Large intestine (tissue), 12 donors: Measurements from ENCODE around the gene ACVRL1. TPM values are rescaled to one million over a fixed set of nuclear protein-coding genes. Genes with fewer than 3 reads are reported as not detected.
A peak's percentile ranks its signal among the peaks of the same experiment; 100 is the strongest.

Experiments used
- DNase-seq, 2 donors: peaks; one replicate each; pipeline versions ENCODE4 v3.0.0 to v3.0.0-alpha.2; 2013
- H3K27ac ChIP-seq: one replicate; pipeline ENCODE4 v1.5.1; 2013; ENCODE audit warnings: low read length
- H3K27me3 ChIP-seq: 2 replicates; pipeline ENCODE4 v1.6.1; 2013; ENCODE audit warnings: low read length; ENCODE audit not compliant: control insufficient read depth, insufficient read depth
- H3K36me3 ChIP-seq: 2 replicates; pipeline ENCODE4 v1.6.1; 2013; ENCODE audit warnings: low read length; ENCODE audit not compliant: control insufficient read depth, insufficient read depth
- H3K4me1 ChIP-seq: one replicate; pipeline ENCODE4 v1.6.1; 2013; ENCODE audit warnings: low read length; ENCODE audit not compliant: control insufficient read depth, insufficient read depth
- H3K4me3 ChIP-seq: one replicate; pipeline ENCODE4 v1.5.1; 2013; ENCODE audit warnings: low read length
- H3K9me3 ChIP-seq: one replicate; pipeline ENCODE4 v1.6.1; 2013; ENCODE audit warnings: mild to moderate bottlenecking, low read depth, low read length, moderate library complexity; ENCODE audit not compliant: control insufficient read depth
- WGBS: methylation state at CpG from one replicate; pipeline ENCODE4 v1.1.5; 2013; ENCODE audit warnings: low lambda C conversion rate; ENCODE audit not compliant: insufficient coverage; 5-methylcytosine and 5-hydroxymethylcytosine counted together
- long read RNA-seq, 11 donors: transcript quantifications; one replicate each; lab custom pipeline, GENCODE V29; 2026
- polyA plus RNA-seq: library from polyadenylated mRNA; unstranded; fragments of 120-200 nt; gene quantifications from one replicate; pipeline ENCODE4 v1.2.1, GENCODE V29; 2013

The ACVRL1 gene
- polyA plus RNA-seq: 17.7 TPM
- long read RNA-seq, donor 1, partial matches to known transcripts: 0 of 2 reads
- long read RNA-seq, donor 1, other reads (novel, unspliced or antisense): 0 of 2 reads
- long read RNA-seq, donor 2, full-length matches to known transcripts: 5 of 5 reads
- long read RNA-seq, donor 2, partial matches to known transcripts: 0 of 5 reads
- long read RNA-seq, donor 2, other reads (novel, unspliced or antisense): 0 of 5 reads
- long read RNA-seq, donor 3: 0 reads
- long read RNA-seq, donor 4: 0 reads
- long read RNA-seq, donor 5, full-length matches to known transcripts: 5 of 14 reads
- long read RNA-seq, donor 5, partial matches to known transcripts: 9 of 14 reads
- long read RNA-seq, donor 5, other reads (novel, unspliced or antisense): 0 of 14 reads
- long read RNA-seq, donor 6, partial matches to known transcripts: 0 of 2 reads
- long read RNA-seq, donor 6, other reads (novel, unspliced or antisense): 0 of 2 reads
- long read RNA-seq, donor 7, partial matches to known transcripts: 0 of 3 reads
- long read RNA-seq, donor 7, other reads (novel, unspliced or antisense): 0 of 3 reads
- long read RNA-seq, donor 8, full-length matches to known transcripts: 6 of 6 reads
- long read RNA-seq, donor 8, partial matches to known transcripts: 0 of 6 reads
- long read RNA-seq, donor 8, other reads (novel, unspliced or antisense): 0 of 6 reads
- long read RNA-seq, donor 9, partial matches to known transcripts: 0 of 3 reads
- long read RNA-seq, donor 9, other reads (novel, unspliced or antisense): 0 of 3 reads
- long read RNA-seq, donor 10, full-length matches to known transcripts: 2 of 8 reads
- long read RNA-seq, donor 10, partial matches to known transcripts: 6 of 8 reads
- long read RNA-seq, donor 10, other reads (novel, unspliced or antisense): 0 of 8 reads
- long read RNA-seq, donor 11, full-length matches to known transcripts: 9 of 9 reads
- long read RNA-seq, donor 11, partial matches to known transcripts: 0 of 9 reads
- long read RNA-seq, donor 11, other reads (novel, unspliced or antisense): 0 of 9 reads

DNA sequence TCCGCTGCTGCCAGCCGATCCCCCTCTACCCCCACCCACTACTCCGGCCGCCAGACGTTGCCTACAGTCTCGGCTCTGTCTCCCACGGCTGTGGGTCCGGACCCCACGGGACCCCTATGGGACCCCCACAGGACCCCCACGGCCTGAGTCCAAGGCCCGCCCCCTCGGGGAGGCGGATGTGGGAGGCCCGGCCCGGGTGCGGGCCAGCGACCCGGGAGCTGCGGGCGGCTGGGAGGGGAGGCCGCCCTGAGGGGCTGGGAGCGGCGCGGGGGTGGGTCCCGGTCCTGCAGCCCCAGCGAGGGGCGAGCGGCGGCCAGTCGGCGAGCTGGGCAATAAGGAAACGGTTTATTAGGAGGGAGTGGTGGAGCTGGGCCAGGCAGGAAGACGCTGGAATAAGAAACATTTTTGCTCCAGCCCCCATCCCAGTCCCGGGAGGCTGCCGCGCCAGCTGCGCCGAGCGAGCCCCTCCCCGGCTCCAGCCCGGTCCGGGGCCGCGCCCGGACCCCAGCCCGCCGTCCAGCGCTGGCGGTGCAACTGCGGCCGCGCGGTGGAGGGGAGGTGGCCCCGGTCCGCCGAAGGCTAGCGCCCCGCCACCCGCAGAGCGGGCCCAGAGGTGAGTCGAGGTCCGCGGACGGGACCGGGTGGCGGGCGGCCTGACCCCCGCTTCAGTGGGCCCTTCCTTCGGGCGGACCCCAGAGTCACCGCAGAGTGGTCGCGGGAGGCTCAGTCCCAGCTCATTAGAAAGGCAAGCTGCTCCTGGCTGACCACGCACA is at the start of gene ACVRL1:
Gene ACVRL1 (plus strand): TSS at position 422 of the 773 bp plus-strand sequence. CDS start 4,971 bp downstream, outside the sequence.
- peaks cover 3% of the 10 kb centered on the region for H3K9me3 ChIP-seq
- WGBS: no CpG with 5 or more reads among the region's 74 CpGs
- peak within 1 kb of the TSS; percentile 38 for H3K4me3 ChIP-seq
- peak within 1 kb of the TSS; percentile 55 for H3K27ac ChIP-seq
- peaks cover 12% of the 10 kb centered on the region for H3K4me1 ChIP-seq
- peaks cover 11% of the 10 kb centered on the region for H3K27me3 ChIP-seq
- DNase-seq: peak; percentile 43 to 62
- H3K36me3 ChIP-seq: no peaks in the 10 kb centered on the region

DNA sequence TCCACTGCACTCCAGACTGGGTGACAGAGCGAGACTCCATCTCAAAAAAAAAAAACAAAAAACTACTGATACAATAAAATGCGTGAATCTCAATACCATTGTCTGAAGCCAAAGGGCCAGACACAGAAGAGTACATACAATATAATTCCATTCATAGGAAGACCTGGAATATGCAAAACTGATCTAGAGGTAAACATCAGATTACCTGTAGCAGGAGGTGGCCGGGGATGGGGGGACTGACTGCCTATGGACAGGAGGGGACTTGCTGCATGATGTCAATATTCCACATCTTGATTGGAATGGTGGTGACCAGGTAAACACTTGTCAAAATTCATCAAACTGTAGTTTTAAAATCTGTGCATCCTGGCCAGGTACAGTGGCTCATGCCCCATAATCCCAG is 46.3 kb upstream of the ACVRL1 start:
- no peaks in the 10 kb centered on the region for H3K36me3 ChIP-seq
- 100% methylated on average over 2 of the region's 3 CpGs for WGBS
- no peak overlapping the region for H3K27ac ChIP-seq
- peaks cover 15% of the 10 kb centered on the region for H3K27me3 ChIP-seq
- DNase-seq: no peak
- H3K4me1 ChIP-seq: peaks cover 31% of the 10 kb centered on the region
- peaks cover 3% of the 10 kb centered on the region for H3K9me3 ChIP-seq
- H3K4me3 ChIP-seq: no peak overlapping the region

DNA sequence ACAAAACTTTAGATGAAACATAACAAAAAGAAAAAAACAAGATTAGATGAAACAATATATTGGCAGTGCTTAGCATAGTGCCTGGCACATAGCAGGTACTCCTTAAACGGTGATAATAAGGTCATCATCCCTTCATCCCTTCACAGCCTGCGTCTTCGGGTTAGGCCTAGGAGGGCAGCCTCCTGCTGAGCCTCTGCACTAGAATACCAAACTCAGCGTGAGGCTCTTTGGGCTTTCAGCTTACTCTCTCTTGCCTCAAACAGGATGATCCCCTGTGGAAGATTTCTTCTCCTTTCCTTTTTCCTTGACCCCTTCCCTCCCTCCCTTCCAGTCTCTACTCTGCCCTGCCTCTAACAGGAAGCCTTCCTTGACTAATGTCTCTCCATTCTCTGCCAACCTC is 44.4 kb upstream of the ACVRL1 start:
- Histone ChIP-seq H3K27ac (no peak overlapping the region), H3K36me3 (no peaks in the 10 kb centered on the region), H3K4me1 (peaks cover 32% of the 10 kb centered on the region), H3K4me3 (no peak overlapping the region), H3K9me3 (peaks cover 3% of the 10 kb centered on the region), H3K27me3 (peaks cover under 1% of the 10 kb centered on the region)
- no peak for DNase-seq
- WGBS: no CpG with 5 or more reads among the region's 4 CpGs

DNA sequence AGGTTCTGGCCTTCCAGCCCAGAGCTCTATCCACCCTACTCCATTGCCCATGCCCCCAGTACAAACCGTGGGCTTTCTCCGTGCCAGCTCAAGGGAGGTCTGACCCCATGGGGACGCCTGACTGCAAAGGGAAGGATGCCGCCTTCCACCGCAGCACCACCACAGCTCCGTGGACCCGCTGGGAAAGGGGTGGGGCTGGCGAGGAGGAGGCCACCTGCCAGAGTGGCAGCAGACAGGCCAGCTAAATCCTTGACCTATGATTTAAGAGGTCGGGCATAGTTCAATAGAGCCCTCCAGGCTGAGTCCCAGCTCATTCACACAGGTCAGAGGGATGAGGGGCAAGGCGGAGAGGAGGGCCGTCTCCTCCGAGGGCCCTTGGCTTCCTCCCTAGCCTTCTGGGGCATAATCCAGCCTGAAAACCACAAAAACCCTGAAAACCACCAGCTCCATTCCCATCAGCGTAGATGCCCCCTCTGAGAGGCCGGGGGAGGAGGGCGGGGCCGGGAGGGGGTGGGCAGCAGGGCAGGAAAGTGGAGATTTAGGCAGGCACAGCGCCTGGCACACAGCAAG is 43.9 kb upstream of the ACVRL1 start:
- no peak overlapping the region for H3K27ac ChIP-seq
- peaks cover 3% of the 10 kb centered on the region for H3K9me3 ChIP-seq
- peaks cover 6% of the 10 kb centered on the region for H3K27me3 ChIP-seq
- whole genome bisulfite sequencing: no CpG with 5 or more reads among the region's 17 CpGs
- no peak for DNase-seq
- peaks cover 32% of the 10 kb centered on the region for H3K4me1 ChIP-seq
- H3K36me3 ChIP-seq: no peaks in the 10 kb centered on the region
- peak overlapping the region; percentile 19 for H3K4me3 ChIP-seq

DNA sequence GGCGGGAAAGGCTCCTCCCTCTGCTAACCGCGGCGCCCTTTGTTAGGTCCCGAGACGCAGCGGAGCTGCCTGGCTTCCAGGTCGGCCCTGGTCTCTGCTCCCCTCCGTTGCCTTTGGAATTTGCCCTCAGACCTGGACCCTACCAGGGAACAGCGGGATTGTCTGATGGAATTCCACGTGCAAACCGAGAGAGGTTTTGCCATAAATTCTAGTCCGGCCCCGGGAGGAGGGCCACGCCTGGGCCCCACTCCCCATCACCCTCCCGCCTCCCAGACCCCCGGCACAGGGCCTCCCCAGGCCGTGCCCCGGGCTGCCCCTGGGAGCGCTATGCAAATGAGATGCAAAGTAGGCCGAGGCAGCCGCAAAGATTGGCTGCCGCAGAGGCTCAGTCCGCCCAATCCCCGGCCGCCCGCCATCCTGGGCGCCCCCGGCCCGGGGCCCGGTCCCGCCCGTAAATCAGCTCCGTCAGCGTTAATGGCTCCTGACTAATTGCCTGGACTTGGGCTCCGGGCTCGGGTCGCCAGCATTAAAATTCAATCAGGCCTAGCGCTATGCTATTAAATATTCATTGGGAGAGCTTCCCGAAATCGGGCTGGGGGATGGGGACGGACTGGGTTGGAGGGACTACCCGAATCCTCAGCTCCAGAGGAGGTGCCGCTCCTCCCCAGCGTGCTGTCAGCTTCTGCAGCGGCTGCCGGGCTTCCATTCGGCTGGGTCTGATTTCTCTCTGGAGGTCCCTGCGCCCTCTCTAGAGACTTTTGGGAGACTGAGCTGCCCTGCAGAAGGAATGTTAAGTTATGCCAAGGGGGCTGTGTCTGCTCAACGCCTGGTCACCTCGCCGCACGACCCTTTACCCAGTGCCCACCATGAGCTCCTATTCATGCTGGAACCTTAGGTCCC is 43.1 kb upstream of the ACVRL1 start:
- Histone ChIP-seq H3K4me1 (peaks cover 39% of the 10 kb centered on the region), H3K27me3 (peaks cover 13% of the 10 kb centered on the region), H3K27ac (no peak overlapping the region), H3K4me3 (peak overlapping the region; percentile 19), H3K9me3 (peaks cover 3% of the 10 kb centered on the region), H3K36me3 (no peaks in the 10 kb centered on the region)
- WGBS: no CpG with 5 or more reads among the region's 53 CpGs
- peak; percentile 74 to 90 for DNase-seq

DNA sequence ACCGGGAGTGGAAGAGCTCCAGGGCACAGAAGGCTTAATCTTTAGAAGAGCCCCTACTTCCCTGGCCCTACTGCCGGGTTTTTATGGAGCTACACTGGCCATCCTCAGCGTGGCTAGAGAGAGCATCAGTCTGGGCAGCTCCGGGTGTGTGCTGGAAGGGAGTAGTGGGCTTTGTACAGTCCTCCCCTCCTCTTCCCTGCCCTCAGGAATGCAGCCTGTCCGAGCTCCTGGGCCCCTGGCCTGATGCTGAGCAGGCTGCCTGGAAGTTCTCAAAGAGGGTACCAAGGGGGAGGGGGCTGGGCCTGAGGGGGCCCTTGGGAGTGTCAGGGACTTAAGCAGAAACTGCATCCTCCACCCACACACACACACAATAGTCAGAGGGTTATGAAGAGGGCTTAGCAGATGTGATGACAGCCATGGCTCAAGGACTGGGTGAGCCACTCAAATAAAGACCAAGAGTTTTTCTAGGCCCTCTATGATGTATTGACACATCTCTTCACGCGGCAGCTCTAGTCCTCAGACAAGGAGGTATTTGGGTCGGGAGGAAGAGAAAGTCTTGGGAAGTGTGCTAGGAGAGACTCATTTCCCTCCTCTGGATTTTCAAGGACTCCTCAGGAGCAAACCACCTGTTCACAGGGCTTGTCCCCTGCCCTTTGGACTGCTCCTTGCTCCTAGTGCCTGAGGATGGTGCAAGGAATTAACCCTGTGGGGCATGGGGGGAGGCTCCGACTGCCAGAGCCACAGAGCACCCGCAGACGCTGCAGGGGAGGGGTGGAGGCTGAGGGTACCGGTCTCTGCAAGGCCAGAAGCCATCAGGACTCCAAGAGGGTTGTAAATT is 42.3 kb upstream of the ACVRL1 start:
- no CpG with 5 or more reads among the region's 12 CpGs for WGBS
- Histone ChIP-seq H3K27me3 (peaks cover 21% of the 10 kb centered on the region), H3K4me1 (peaks cover 40% of the 10 kb centered on the region), H3K27ac (no peak overlapping the region), H3K36me3 (no peaks in the 10 kb centered on the region), H3K9me3 (peaks cover 3% of the 10 kb centered on the region), H3K4me3 (no peak overlapping the region)
- peak in 1 of 2 donors; percentile 70 for DNase-seq

DNA sequence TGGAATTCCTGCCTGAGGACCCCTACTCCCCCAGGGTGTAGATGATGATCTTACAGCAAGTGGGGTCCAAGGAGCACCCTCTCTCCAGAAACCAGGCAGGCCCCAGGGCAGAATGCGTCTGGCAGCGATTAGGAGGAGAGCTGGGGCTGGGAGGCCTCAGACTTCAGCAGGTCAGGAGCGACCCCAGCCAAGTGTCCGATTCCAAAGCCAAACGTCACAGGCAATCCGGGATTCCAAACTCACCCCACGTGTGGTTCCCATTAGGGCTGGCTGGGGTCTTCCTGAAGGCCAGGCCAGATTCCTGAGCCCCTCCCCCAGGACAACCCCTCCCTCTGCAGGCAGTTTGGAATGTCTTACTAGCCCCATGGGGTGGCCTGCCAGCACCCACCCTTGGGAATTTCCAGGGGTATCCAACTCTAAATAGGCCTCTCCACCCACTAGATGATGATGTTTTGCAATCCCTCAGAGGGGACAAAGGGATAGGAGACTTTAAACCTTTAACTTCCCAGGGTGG is 41.5 kb upstream of the ACVRL1 start:
- H3K27ac ChIP-seq: no peak overlapping the region
- WGBS: no CpG with 5 or more reads among the region's 7 CpGs
- peaks cover 3% of the 10 kb centered on the region for H3K9me3 ChIP-seq
- peaks cover 40% of the 10 kb centered on the region for H3K4me1 ChIP-seq
- DNase-seq: no peak
- no peaks in the 10 kb centered on the region for H3K36me3 ChIP-seq
- H3K27me3 ChIP-seq: peaks cover 23% of the 10 kb centered on the region
- H3K4me3 ChIP-seq: no peak overlapping the region

DNA sequence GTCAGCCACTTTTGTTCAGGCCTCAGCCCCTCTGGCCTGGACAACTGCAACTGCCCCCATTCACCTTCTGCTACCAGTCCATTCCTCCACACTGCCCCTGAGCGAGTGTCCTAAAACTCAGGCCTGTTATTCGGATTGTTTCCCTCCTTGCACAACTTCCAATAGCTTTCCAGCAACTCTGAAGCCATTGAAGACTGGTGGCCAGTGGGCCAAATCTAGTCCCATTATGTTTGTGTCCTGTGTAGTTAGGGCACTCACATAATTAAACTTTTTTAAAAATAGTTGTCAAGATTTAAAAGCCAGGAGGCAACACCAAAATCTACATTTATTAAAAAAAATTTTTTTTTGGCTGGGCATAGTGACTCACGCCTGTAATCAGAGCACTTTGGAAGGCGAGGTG is 41.0 kb upstream of the ACVRL1 start:
- H3K27ac ChIP-seq: no peak overlapping the region
- no peaks in the 10 kb centered on the region for H3K36me3 ChIP-seq
- H3K27me3 ChIP-seq: peaks cover 23% of the 10 kb centered on the region
- no peak overlapping the region for H3K4me3 ChIP-seq
- peaks cover 3% of the 10 kb centered on the region for H3K9me3 ChIP-seq
- peaks cover 40% of the 10 kb centered on the region for H3K4me1 ChIP-seq
- DNase-seq: no peak
- WGBS: 93% methylated on average over 2 of the region's 4 CpGs
